Measurements from ENCODE around the gene TSEN34.
A peak's percentile ranks its signal among the peaks of the same experiment; 100 is the strongest.
"Not testable (repeated sequence)": the region's sequence is repeated elsewhere in the genome, so short reads cannot be mapped to it uniquely, and the experiment has no call there.

Gene TSEN34

DNA sequence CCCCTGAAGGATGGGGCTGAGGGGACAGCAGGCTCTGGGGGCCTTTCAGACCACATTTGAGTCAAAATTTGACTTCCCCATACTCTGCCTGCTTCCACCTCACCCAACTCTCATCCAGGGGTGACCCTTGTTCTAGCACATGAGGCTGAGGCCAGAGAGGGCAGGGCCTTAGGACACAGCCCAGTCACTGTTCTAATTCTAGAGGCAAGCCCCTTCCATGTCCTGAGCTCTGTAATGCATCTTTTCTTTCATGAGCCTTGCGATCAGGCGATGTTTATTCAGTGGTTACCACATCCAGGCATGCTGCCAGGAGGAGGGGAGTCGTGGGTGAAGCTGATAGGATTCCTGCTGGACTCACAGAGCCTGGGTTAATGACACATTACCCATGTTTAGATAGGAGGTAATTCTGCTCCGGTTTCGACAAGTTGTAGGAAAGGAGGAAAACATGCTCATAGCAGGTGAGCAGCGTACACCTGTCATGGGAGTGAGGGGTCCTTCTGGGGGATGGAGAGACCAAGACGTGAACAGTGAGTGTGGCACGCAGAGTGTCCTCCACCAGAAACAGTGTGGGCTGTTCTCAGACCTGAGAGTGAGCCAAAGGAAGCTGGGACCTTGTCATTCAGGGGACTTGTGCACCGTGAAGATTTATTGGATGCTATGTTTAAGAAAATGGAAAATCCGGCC lies 18.8 kb downstream of the TSEN34 start:
- peak; percentile 71 to 92 (median 91) for DNase-seq

- DNase-seq = no peak
Observed at GRCh38 chr19:54211235-54211634, 20.1 kb downstream of the TSEN34 start.

- not testable (repeated sequence) for DNase-seq
Observed at GRCh38 chr19:54214217-54214616, 23.1 kb downstream of the TSEN34 start.

DNA sequence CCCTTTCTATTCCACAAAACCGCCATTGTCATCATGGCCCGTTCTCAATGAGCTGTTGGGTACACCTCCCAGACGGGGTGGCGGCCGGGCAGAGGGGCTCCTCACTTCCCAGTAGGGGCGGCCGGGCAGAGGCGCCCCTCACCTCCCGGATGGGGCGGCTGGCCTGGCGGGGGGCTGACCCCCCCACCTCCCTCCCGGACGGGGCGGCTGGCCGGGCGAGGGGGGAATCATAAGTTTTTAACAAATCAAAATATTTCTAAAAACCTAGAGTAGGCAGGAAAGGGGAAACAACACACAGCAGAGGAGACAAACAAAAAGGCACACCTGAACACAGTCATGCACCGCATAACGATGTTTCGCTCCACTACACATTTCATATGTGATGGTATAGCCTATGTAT lies 23.6 kb downstream of the TSEN34 start:
- DNase-seq = peak in 1 of 3 experiments; percentile 16

DNA sequence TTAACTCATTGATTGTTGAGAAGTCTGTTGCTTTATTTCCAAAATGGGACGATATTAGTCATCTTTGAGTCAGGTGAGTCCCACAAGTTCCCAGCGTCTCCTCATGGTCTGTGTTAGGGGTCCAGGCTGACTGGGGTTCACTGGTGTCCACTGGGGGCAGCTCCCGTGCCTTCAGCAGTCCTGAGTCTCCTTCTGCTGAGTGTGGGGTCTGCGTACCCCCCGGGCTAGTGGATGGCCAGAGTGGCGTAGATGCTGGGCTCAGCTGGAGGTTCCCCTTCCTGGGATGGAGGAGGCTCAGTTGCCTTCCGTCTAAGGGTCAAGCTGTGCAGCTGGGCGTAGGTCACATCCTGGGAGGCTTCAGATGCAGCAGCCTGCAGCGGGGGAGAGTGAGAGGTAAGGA lies 25.8 kb downstream of the TSEN34 start:
- no peak for DNase-seq

DNA sequence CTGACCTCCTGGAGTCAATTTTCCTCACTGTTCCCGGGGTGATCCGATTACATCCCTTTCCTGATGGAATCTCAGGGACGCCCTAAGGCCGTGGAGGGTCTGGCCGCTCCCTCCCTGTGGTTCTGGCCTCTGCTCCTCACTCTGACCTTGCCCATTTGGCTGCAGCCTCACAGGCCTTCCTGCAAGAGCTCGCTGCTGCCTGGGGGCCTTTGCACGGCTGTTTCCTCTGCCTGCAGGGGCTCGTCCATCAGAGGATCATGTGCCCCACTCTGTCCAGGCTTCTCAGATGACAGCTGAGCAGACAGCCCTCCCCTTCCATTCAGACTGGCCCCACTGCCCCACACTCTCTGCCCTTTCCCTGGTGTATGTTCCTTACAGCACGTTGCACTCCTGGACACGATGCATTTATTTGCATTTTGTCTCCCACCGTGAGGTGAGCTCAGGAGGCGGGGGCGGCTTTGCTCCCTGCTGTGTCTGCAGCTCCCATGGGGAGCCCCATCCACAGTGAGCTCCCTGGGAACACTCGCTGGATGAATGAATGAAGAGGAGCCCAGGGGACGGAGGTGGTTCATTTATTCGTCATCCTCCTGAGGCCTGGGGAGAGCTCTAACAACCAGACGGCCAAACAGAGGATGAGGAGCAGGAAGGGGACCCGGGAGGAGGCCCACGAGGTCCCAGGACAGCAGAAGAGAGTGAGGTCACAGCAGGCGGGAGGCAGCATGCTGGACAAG lies 26.6 kb downstream of the TSEN34 start:
- not testable (repeated sequence) for DNase-seq

GRCh38 chr19:54218259-54218658 lies 27.2 kb downstream of the TSEN34 start:
- DNase-seq = no peak

DNA sequence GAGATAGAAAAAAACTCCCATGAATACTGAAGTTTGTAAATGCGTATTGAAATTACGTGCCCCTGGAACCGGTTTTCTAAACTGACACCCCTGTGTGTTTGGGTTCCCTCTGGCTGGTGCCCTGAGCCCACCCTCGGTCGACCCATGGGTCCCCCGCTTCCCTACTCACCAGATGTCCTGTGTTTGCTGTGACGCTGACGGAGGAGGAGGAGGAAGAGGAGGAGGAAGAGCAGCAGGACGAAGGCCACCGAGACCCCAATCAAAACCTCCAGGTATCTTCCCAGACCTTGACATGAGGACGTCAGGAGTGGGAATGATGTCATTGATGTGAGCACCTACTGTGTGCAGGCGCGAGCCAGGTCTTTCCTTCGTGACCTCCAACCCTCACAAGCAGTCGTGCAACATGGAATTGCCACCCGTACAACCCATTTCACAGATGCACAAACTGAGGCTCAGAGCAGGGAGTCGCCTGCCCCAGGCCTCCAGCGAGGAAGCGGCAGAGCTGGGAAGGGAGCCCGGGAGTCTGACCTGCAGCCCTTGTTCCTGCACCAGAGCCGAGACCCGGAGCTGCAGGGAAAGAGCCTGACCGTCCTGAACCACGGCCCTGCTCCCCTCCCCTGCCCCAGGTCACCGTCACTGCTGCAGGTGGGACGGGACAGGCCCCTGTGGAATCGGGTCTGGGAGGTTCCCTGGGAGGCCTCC lies 28.0 kb downstream of the TSEN34 start:
- DNase-seq = no peak

GRCh38 chr19:54219702-54220101 lies 28.6 kb downstream of the TSEN34 start:
- not testable (repeated sequence) for DNase-seq

DNA sequence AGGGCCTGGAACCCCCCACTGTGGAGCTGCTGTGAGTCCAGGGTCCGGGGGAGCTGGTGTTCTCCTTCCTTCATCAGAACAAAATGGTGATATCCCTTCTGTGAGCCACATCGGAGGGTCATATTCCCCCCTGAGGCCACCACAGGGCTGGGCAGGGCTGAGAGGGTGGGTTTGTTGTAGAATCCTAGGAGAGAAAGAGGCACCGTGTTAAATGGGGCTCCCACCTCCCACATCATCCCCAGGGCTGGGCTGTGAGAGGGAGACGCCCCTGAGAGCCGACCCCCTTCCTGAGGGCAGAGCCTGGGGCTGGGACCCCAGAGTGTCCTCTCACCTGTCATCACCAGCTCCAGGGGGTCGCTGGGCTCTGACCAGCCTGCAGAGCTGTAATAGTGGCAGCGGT lies 30.8 kb downstream of the TSEN34 start:
- not testable (repeated sequence) for DNase-seq

DNA sequence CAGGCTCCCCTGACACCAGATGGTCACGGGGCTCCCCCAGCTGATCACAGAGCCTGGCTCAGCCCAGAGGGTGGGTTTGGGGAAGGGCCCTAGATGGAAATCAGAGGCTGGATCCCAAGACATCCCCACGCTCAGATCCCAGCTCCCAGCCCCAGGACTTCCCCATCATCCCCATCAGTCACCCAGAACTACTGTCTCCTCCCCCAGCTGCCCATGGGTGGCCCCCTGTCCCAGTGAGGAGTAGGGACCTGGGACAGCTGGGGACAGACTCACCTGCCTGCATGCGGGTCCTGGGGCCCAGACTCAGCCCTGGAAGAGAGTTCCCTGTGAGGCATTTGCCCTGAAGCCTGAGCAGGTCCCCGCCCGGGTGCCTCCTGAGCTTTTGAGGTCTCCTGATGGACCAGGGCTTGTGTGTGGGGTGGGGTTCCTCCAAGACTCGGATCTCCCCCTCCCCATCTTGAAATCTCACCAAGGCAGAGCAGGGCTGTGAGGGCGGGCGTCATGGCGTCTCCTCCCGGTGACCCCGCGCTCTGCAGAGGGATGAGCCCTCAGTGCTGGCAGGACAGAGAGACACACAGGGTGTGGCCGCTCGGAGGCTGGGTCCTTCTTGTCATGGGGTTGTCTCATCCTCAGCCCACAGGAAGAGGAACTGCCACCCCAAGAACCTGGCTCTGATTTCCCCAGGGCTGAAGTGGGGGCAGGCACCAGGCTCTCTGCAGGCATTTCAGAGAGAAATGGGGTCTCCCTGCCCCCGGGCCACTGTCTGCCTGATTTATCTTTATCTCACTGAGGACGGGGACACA lies 31.6 kb downstream of the TSEN34 start, which contains the start of gene LILRB3:
Gene LILRB3, minus strand, starts transcription at position 534 of the 803 bp plus-strand sequence. Its CDS starts 31 bp downstream, at position 503.
- not testable (repeated sequence) for DNase-seq

DNA sequence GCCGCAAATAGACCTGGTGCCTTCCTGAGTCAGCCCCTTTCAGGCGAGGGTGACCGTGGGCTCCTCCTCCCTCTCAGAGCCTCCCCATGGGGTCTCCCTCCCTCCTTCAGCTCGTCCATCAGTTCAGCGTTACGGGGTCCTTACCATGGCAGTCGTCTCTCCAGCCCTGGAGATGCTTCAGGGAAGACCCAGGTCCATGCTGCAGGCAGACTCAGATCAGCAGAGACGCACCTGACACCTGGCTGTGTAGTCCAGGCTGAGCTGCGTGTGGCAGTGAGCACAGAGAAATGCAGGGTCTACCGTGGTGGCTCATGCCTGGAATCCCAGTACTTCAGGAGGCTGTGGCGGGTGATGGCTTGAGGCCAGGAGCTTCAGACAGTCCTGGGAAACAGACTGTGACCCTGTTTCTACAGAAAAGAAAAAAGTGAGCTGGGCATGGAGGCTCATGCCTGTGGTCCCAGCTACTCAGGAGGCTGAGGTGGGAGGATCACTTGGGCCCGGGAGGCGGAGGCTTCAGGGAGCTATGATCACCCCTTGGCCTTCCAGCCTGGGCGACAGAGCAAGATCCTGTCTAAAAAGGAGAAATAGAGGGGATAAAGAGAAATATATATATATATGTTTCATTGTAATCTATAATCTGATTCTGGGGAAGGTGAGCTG lies 32.3 kb downstream of the TSEN34 start:
- not testable (repeated sequence) for DNase-seq

- not testable (repeated sequence) for DNase-seq
Observed at GRCh38 chr19:54223937-54224281, 32.8 kb downstream of the TSEN34 start.

DNA sequence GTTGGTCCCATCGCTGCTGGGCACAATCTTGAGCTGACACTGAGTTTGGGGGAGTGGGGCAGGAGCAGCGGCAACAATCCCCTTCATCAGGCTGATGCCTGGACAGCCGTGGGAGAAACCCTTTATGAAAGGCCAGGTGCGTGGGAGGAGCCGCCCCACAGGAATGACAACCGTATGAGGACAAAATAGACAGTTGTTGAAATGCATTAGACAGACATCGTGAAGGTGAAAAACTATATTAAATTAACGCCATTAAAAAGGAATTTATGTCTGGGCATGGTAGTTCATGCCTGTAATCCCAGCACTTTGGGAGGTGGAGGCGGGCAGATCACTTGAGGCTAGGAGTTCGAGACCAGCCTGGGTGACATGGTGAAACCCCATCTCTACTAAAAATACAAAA lies 33.5 kb downstream of the TSEN34 start:
- DNase-seq = not testable (repeated sequence)

- DNase-seq = no peak
Observed at GRCh38 chr19:54229146-54229545, 38.0 kb downstream of the TSEN34 start.

- no peak for DNase-seq
Observed at GRCh38 chr19:54230031-54230430, 38.9 kb downstream of the TSEN34 start.

DNA sequence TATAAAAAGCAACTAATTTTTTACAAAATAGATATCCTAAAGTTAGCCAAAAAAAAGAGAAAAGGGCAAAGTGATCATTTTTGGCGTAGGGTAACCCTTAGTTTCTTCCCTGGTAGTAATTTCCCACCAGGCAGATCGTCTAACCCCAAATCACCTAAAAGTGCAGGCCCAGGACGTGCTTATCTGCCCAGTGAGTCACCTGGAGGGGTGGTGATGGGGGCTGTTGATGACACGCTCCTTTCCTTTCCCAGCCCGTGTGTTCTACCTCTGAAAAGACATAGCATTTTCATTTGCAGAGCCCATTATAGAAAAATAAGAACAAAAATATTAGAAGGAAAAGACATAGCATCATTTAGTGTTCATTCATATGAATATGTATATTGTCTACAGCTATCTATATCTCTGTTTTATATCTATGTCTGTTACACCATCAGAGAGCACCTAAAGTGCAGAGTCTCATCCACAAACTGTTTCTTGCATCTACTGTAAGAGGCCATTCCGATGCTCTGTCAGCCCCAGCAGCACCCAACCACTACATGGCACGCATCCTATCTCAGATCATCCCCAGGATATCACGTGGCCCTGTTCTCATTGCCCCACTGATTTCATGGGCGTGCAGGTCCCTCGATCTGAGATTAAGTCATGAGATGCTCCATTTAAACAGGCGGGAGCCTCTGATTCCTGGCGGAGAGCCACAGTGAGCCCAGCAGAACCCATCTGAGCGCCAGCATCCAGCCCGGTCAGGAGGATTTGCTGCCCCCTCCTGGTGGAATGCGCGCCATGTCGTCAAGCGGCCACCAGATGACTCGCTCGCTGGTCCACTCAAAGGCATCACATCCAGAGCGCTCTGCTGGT lies 40.2 kb downstream of the TSEN34 start:
- DNase-seq = peak; percentile 65 to 93 (median 81)

GRCh38 chr19:54233941-54234340 lies 42.8 kb downstream of the TSEN34 start:
- no peak for DNase-seq

DNA sequence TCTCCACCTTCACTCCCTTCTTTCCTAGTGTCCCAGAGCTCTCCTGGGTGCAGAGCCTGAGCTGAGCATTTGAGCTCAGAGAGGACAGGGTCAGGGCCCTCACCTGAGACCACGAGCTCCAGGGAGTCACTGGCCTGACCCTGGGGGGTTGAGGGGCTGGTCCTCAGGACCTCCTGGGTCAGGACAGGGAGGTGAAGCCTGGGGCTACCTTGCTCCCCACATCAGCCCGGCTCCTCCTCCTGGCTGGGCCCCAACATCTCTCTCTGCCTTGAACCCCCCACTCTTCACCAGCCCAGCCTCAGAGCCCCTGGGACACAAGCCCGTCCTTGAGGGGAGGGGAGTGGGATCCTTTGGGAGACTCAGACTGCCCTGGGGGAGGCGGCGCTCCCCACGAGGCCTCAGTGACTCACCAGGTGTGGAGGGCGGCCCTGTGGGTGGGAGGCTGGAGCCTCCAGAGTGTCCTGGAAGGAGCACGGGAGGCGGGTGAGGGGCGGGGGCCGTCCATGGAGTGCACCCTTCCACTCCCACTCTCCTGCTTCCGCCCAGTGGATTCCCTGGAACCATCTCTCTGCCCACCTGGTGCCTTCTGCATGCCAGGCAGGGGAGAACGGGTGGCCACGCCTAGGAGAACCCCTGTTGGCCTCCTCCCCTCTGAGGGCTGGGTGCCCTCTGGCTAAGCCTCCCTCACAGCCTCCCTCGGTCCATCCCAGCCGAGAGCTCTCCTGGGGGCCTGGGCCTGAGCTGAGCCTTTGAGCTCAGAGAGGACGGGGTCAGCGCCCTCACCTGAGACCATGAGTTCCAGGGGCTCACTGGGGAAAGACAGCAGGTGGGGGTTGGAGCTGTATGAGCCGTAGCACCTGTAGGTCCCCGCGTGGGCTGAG lies 48.6 kb downstream of the TSEN34 start:
- not testable (repeated sequence) for DNase-seq

Measured in NCI-H1417 (cell line).